H1 (cell line): ENCODE results near the gene TFAP2A. TPM values are rescaled to one million over a fixed set of nuclear protein-coding genes. Genes with fewer than 3 reads are reported as not detected.

Source experiments
- CTCF ChIA-PET: fragments of 300-600 bp; sonication (Branson Sonifier 250); formaldehyde crosslinking; loops from one replicate; lab custom pipeline; 2021; ENCODE audit not compliant: partially characterized antibody; lab: Charles Lee
- POLR2A ChIA-PET: fragments of 300-600 bp; sonication (Branson Sonifier 250); formaldehyde crosslinking; loops from one replicate; lab custom pipeline; 2021; ENCODE audit warnings: inconsistent platforms; ENCODE audit not compliant: partially characterized antibody; lab: Charles Lee
- DNase-seq, 2 experiments: peaks; one replicate each; pipeline versions ENCODE4 v3.0.0 to v3.0.0-alpha.2; 2010 to 2022; ENCODE audit warnings: low spot score in 2 of 2, low read depth in 1 of 2, mixed read lengths in 1 of 2
- FAIRE-seq: peaks from 2 replicates; lab custom pipeline; 2011; peaks lifted over from hg19 to GRCh38; lab: Jason Lieb, UNC
- H2AFZ ChIP-seq: 2 replicates; pipeline ENCODE4 v1.8.1; 2012; ENCODE audit warnings: low read length, inconsistent platforms
- H2AK5ac ChIP-seq: 2 replicates; pipeline ENCODE4 v1.6.1; 2013; ENCODE audit warnings: low read depth, low read length
- H2BK120ac ChIP-seq: replicated peaks from 2 replicates; pipeline ENCODE3; 2013; ENCODE audit warnings: low read depth, low read length, inconsistent platforms
- H2BK12ac ChIP-seq: 2 replicates; pipeline ENCODE4 v1.6.1; 2013; ENCODE audit warnings: low read depth, low read length
- H2BK15ac ChIP-seq: 2 replicates; pipeline ENCODE4 v1.6.1; 2013; ENCODE audit warnings: low read length
- H2BK20ac ChIP-seq: 2 replicates; pipeline ENCODE4 v1.6.1; 2013; ENCODE audit warnings: low read length
- H2BK5ac ChIP-seq: 2 replicates; pipeline ENCODE4 v1.6.1; 2013; ENCODE audit warnings: low read depth, low read length
- H3K14ac ChIP-seq: 2 replicates; pipeline ENCODE4 v1.6.1; 2013; ENCODE audit warnings: inconsistent platforms; ENCODE audit not compliant: insufficient read length
- H3K18ac ChIP-seq: 2 replicates; pipeline ENCODE4 v1.6.1; 2013; ENCODE audit warnings: low read length; ENCODE audit errors: extremely low read depth
- H3K23ac ChIP-seq: 2 replicates; pipeline ENCODE4 v1.6.1; 2013; ENCODE audit warnings: inconsistent platforms; ENCODE audit not compliant: insufficient read length
- H3K23me2 ChIP-seq: 2 replicates; pipeline ENCODE4 v1.6.1; 2013; ENCODE audit warnings: low read depth, low read length
- H3K27ac ChIP-seq: 2 replicates; pipeline ENCODE4 v1.6.1; 2011; ENCODE audit warnings: low read depth, low read length, inconsistent platforms
- H3K27me3 ChIP-seq, 4 experiments: replicated peaks in 1 of 4; 1 replicate in 1 of 4; 2 replicates in 3 of 4; pipeline versions ENCODE4 v1.6.1 to v1.8.1; 2011 to 2013; ENCODE audit warnings: low read length in 3 of 4, mild to moderate bottlenecking in 3 of 4, inconsistent platforms in 2 of 4, mixed read lengths in 2 of 4, moderate library complexity in 1 of 4; ENCODE audit not compliant: control insufficient read depth in 3 of 4, insufficient read depth in 3 of 4; ENCODE audit errors: extremely low read depth in 1 of 4
- H3K36me3 ChIP-seq, 4 experiments: 2 replicates each; pipeline versions ENCODE4 v1.6.1 to v1.8.1; 2011 to 2013; ENCODE audit warnings: mild to moderate bottlenecking in 4 of 4, low read length in 3 of 4, moderate library complexity in 2 of 4, control low read depth in 1 of 4, inconsistent platforms in 1 of 4; ENCODE audit not compliant: insufficient read depth in 4 of 4, control insufficient read depth in 2 of 4
- H3K4ac ChIP-seq: replicated peaks from 2 replicates; pipeline ENCODE3; 2013; ENCODE audit warnings: low read length, low read depth, mixed read lengths, inconsistent platforms; ENCODE audit not compliant: insufficient read length
- H3K4me1 ChIP-seq, 4 experiments: replicated peaks in 1 of 4; 1 replicate in 1 of 4; 2 replicates in 3 of 4; pipeline versions ENCODE4 v1.6.1 to v1.8.1; 2011 to 2013; ENCODE audit warnings: low read length in 3 of 4, inconsistent platforms in 2 of 4, mixed read lengths in 1 of 4; ENCODE audit not compliant: insufficient read depth in 4 of 4, control insufficient read depth in 3 of 4
- H3K4me2 ChIP-seq, 2 experiments: 2 replicates each; pipeline versions ENCODE4 v1.6.1 to v1.8.1; 2011 to 2013; ENCODE audit warnings: low read depth in 2 of 2, low read length in 2 of 2, control low read depth in 1 of 2, inconsistent platforms in 1 of 2, mild to moderate bottlenecking in 1 of 2; ENCODE audit not compliant: insufficient read depth in 1 of 2
- H3K4me3 ChIP-seq, 4 experiments: fragments of 200-600, 300-600 bp in 1 of 4; sonication (generic), shearing (Covaris generic), sonication (Bioruptor Twin) in 1 of 4; 2 replicates each; pipeline versions ENCODE4 v1.5.1 to v1.8.1; 2011 to 2016; ENCODE audit warnings: low read length in 4 of 4, low read depth in 3 of 4, control low read depth in 2 of 4, inconsistent platforms in 2 of 4, mild to moderate bottlenecking in 2 of 4, mixed read lengths in 1 of 4, moderate library complexity in 1 of 4; ENCODE audit not compliant: insufficient read depth in 2 of 4; ENCODE audit errors: extremely low read depth in 1 of 4
- H3K56ac ChIP-seq: replicated peaks from 2 replicates; pipeline ENCODE3; 2013; ENCODE audit warnings: low read depth, mild to moderate bottlenecking, mixed read lengths, low read length, inconsistent platforms; ENCODE audit not compliant: insufficient read length
- H3K79me1 ChIP-seq: 2 replicates; pipeline ENCODE4 v1.6.1; 2013; ENCODE audit warnings: low read depth, low read length, control low read depth
- H3K79me2 ChIP-seq, 2 experiments: 2 replicates each; pipeline versions ENCODE4 v1.6.1 to v1.8.1; 2012 to 2013; ENCODE audit warnings: low read length in 2 of 2, mild to moderate bottlenecking in 2 of 2, inconsistent platforms in 1 of 2; ENCODE audit not compliant: insufficient read depth in 2 of 2, control insufficient read depth in 1 of 2
- H3K9ac ChIP-seq, 4 experiments: replicated peaks in 1 of 4; 1 replicate in 1 of 4; 2 replicates in 3 of 4; pipeline versions ENCODE4 v1.6.1 to v1.8.1; 2011 to 2013; ENCODE audit warnings: low read depth in 3 of 4, low read length in 3 of 4, control low read depth in 2 of 4, mild to moderate bottlenecking in 2 of 4, moderate library complexity in 2 of 4, inconsistent platforms in 1 of 4; ENCODE audit errors: extremely low read depth in 1 of 4
- H3K9me3 ChIP-seq, 2 experiments: 2 replicates each; pipeline versions ENCODE4 v1.6.1 to v1.8.1; 2012 to 2013; ENCODE audit warnings: mild to moderate bottlenecking in 2 of 2, moderate library complexity in 2 of 2, control low read depth in 1 of 2, inconsistent platforms in 1 of 2, low read depth in 1 of 2, low read length in 1 of 2, mixed read lengths in 1 of 2; ENCODE audit not compliant: insufficient read depth in 2 of 2
- H4K20me1 ChIP-seq, 2 experiments: replicated peaks in 1 of 2; 2 replicates each; pipeline versions ENCODE3 to v1.8.1; 2011 to 2013; ENCODE audit warnings: inconsistent platforms in 2 of 2, low read length in 2 of 2, mild to moderate bottlenecking in 1 of 2; ENCODE audit not compliant: insufficient read depth in 2 of 2, control insufficient read depth in 1 of 2
- H4K5ac ChIP-seq: 2 replicates; pipeline ENCODE4 v1.6.1; 2013; ENCODE audit warnings: low read length, low read depth, mixed read lengths, inconsistent platforms; ENCODE audit not compliant: insufficient read length
- H4K8ac ChIP-seq: 2 replicates; pipeline ENCODE4 v1.8.0; 2013; ENCODE audit warnings: mild to moderate bottlenecking, moderate library complexity, low read length, inconsistent platforms; ENCODE audit not compliant: insufficient read depth; ENCODE audit errors: extremely low read depth
- H4K91ac ChIP-seq: replicated peaks from 2 replicates; pipeline ENCODE3; 2013; ENCODE audit warnings: low read length, mixed read lengths, inconsistent platforms; ENCODE audit not compliant: insufficient read length
- EZH2 ChIP-seq: fragments of 200-600 bp; sonication (generic); IDR thresholded peaks from 2 replicates; pipeline ENCODE4 v1.7.1; 2012; ENCODE audit warnings: low read depth, mild to moderate bottlenecking, moderate library complexity, low read length, inconsistent platforms; ENCODE audit not compliant: severe bottlenecking
- RNF2 ChIP-seq: fragments of 200-900, 300-1000 bp; sonication (generic); IDR thresholded peaks from 2 replicates; pipeline ENCODE4 v1.7.1; 2016; ENCODE audit warnings: borderline replicate concordance, low read depth, mild to moderate bottlenecking, antibody characterized with exemption, low read length; ENCODE audit not compliant: poor library complexity, severe bottlenecking; ENCODE audit errors: missing control alignments
- SIN3A ChIP-seq, 2 experiments: IDR thresholded peaks in 1 of 2; conservative IDR thresholded peaks in 1 of 2; 2 replicates each; pipeline ENCODE4 v1.6.1; 2011 to 2012; ENCODE audit warnings: low read length in 2 of 2, improper control_type of control experiment in 1 of 2, low read depth in 1 of 2, mild to moderate bottlenecking in 1 of 2
- whole genome bisulfite sequencing, 2 experiments: shearing (Covaris generic) in 1 of 2; methylation state at CpG; one replicate each; pipeline versions ENCODE4 v1.1.6 to v1.1.7; 2013 to 2015; ENCODE audit warnings: low lambda C conversion rate in 2 of 2, mixed read lengths in 2 of 2, inconsistent platforms in 1 of 2, low coverage in 1 of 2, missing lambda C conversion rate in 1 of 2; ENCODE audit not compliant: insufficient replicate concordance in 2 of 2, insufficient coverage in 1 of 2, insufficient read length in 1 of 2; ENCODE audit errors: extremely low coverage in 1 of 2, missing lambda C conversion rate in 1 of 2; 5-methylcytosine and 5-hydroxymethylcytosine counted together
- polyA plus RNA-seq, 7 experiments: library from polyadenylated mRNA; depleted of rRNA in 3 of 7; stranded (reverse) in 5 of 7; unstranded in 2 of 7; fragments of >200 nt in 5 of 7; fragments of 200-250 nt in 2 of 7; gene quantifications; 1 replicate in 5 of 7; 2 replicates in 1 of 7; 4 replicates in 1 of 7; pipeline versions ENCODE4 v1.2.1 to v1.2.3, GENCODE V29; 2011 to 2013; ENCODE audit warnings: missing spikeins in 2 of 7, mixed read lengths in 2 of 7
- total RNA-seq: library from RNA; stranded (reverse); fragmentation: NEBNext Ultra II Directional; extraction: Animal tissue kit (Norgen Biotek cat#: 25700); gene quantifications from 2 replicates; pipeline ENCODE4 v1.2.1, GENCODE V29; 2021

The TFAP2A gene
- total and polyA plus RNA-seq, 2 of the 8 experiments (the other 6 are each of a cell fraction or from before 2014, with no cell fraction given), result 0.23 TPM; not detected in 1

- Histone ChIP-seq H2AFZ (no peak overlapping the region), H4K91ac (no peak overlapping the region), H2BK5ac (no peak overlapping the region), H3K79me1 (no peaks in the 10 kb centered on the region), H3K9me3 (no peaks in the 10 kb centered on the region), H3K36me3 (peaks cover 0 to 3% (median 0%) of the 10 kb centered on the region in 4 experiments; a peak in 1 of 8 replicates), H3K14ac (no peak overlapping the region), H4K20me1 (peaks cover 4 to 11% of the 10 kb centered on the region in 2 experiments), H3K4me1 (peaks cover 8 to 36% (median 23%) of the 10 kb centered on the region in 4 experiments), H3K27me3 (peaks cover 64 to 80% (median 74%) of the 10 kb centered on the region in 4 experiments), H3K9ac (no peak overlapping the region), H2BK12ac (no peak overlapping the region), H3K23me2 (no peaks in the 10 kb centered on the region; the same call in 1 of the 2 replicates), H2AK5ac (no peak overlapping the region), H3K56ac (no peak overlapping the region), H2BK20ac (no peak overlapping the region), H4K8ac (no peak overlapping the region), H2BK15ac (no peak overlapping the region), H2BK120ac (no peak overlapping the region), H3K27ac (no peak overlapping the region), H3K79me2 (no peaks in the 10 kb centered on the region), H3K4ac (no peak overlapping the region), H3K23ac (no peak overlapping the region), H3K18ac (no peak overlapping the region), H4K5ac (no peak overlapping the region), H3K4me2 (peak overlapping the region; percentile 65 to 83), H3K4me3 (peak overlapping the region in 1 of 4 experiments; percentile 46; a peak in 2 of 8 replicates)
- ChIA-PET POLR2A (no interaction called here), CTCF (interaction anchor here (0.6 to 17.2 kb wide), 10 partner anchors 11 to 731 kb away, joined by 3 to 365 read pairs (median 3); partner anchors contain the start of gene TFAP2A)
- FAIRE-seq (no peak), DNase-seq (no peak)
- 11% methylated on average over 15 of the region's 15 CpGs; no CpG with 5 or more reads in 1 of the 2 experiments for WGBS, 2 experiments
- TF ChIP-seq SIN3A (conservative IDR thresholded peaks at IDR 0.05 in 1 of 2, IDR thresholded peaks at IDR 0.05 in 1 of 2; ENCODE audit: low read depth in 1 of 2, low read length in 2 of 2) (no peak), EZH2 (peak; percentile 61), RNF2 (peak; percentile 44)
Measured at GRCh38 chr6:10382322-10382721, 32.6 kb downstream of the TFAP2A start.
